Femur (tissue), 1 donor: ENCODE measurements around the gene ACAP3.

Experiments
- DNase-seq: peaks from one replicate; pipeline ENCODE4 v3.0.0-alpha.2; 2017

The ACAP3 gene

GRCh38 chr1:1313500-1314236 is 5.9 kb upstream of the ACAP3 start:
- no peak for DNase-seq

- no peak for DNase-seq
Measured at GRCh38 chr1:1312450-1313314, 5.0 kb upstream of the ACAP3 start.

- DNase-seq, result no peak
Measured at GRCh38 chr1:1311107-1312104, 3.7 kb upstream of the ACAP3 start.

- DNase-seq, result no peak
Measured at GRCh38 chr1:1310476-1311053, 2.8 kb upstream of the ACAP3 start.

DNA sequence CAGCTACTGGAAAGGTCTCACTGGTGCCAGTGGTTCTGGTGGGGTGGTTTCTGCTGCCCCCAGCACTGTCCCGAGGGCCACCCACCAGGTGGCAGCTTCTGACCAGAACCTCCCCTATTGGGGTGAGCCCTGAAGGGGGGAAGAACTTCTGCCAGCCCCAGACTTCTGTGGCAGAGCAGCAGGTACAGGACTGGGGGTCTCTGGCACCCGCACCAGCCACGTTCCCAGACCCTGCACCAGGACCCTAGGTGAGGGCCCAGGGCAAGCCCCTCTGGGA is 2.3 kb upstream of the ACAP3 start:
- DNase-seq, result no peak

GRCh38 chr1:1309251-1310108 is 1.8 kb upstream of the ACAP3 start:
- no peak for DNase-seq

DNA sequence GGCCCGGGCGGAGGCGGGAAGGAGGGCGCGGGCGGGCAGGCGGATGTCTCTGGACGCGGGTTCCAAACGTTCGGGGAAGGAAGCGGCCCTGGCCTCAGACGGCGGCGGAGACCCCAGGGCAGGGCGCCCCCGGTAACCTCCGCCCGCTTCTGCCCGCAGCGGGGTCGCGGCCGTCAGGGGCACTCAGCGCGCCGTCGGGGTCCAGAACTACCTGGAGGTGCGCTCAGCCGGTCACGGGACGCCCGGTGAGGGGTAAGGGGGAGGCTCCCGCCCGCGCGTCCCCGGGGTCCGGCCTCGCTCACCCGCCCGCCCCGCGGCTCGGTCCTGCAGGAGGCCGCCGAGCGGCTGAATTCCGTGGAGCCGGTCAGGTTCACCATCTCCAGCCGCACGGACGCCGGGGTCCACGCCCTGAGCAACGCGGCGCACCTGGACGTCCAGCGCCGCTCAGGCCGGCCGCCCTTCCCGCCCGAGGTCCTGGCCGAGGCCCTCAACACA is 1.1 kb upstream of the ACAP3 start:
- DNase-seq, result no peak

DNA sequence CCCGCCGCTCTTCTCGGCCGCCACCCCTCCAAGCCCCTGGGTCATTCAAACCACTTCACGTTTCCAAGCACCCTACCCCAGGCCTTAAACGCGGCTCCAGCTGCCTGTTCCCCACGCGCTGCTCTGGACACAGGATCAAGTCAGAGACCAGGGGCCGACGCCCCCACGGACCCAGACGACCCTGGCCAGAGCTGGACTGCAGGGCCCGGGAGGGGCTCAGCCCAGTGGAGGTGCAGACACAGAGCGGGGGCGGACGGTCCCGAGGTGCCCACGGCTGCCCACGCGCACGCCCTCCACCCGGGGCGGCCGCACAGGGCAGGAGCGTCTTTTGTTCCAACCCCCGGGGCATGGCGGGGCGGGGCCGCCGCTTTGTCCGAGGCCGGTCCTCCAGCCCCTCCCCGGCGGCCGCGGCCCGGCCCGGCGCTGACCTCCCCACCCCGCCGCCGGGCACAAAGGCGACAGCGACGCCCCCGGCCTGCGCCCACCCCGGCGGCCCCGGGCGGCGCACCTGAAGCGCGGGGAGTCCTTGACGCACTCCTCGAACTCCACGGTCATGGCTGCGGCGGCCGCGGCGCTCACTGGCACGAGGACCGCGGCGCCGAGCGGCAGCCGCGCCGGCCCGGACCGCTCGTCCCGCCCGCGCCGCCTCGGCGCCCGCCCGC is 338 bp downstream of the ACAP3 start:
- no peak for DNase-seq

- DNase-seq, result no peak
Measured at GRCh38 chr1:1306661-1307260, 969 bp downstream of the ACAP3 start.

DNA sequence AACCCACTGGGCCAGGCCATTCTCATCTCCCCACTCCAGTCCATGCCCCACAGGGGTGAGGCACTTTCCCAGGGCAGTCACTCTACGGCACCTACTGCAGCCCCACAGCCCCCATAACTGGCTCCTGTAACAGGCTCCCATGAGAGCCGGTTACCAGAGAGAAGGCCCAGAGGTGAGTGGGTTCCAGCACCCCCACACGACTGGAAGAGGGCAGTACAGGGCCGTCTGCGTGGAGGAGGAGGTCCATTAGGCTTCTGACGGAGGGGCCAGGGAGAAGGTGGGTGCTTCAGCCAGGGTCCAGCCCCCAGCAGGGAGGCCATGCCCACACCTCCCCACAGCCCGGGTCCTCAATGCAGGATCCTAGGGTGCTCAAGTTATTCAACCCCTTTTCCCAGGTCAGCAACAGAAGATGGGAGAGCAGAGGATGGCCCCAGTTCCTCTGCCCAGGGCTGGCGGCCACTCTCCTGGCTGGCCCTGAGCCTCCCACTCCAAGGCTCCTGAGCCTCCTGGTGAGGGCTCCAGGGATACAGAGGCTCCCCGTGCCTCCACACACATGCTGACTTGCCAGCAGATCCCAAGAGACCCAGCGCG is 1.6 kb downstream of the ACAP3 start:
- DNase-seq, result no peak

- DNase-seq, result peak; percentile 77
Measured at GRCh38 chr1:1305300-1306069, 2.2 kb downstream of the ACAP3 start.

GRCh38 chr1:1304331-1305299 is 3.1 kb downstream of the ACAP3 start:
- DNase-seq, result peak; percentile 73

- DNase-seq, result no peak
Measured at GRCh38 chr1:1303736-1304135, 4.0 kb downstream of the ACAP3 start.

- no peak for DNase-seq
Measured at GRCh38 chr1:1302951-1303509, 4.7 kb downstream of the ACAP3 start.

GRCh38 chr1:1302006-1302430 is 5.7 kb downstream of the ACAP3 start:
- DNase-seq, result no peak

- no peak for DNase-seq
Measured at GRCh38 chr1:1300352-1300739, 7.4 kb downstream of the ACAP3 start.

GRCh38 chr1:1299686-1300351 is 7.9 kb downstream of the ACAP3 start:
- no peak for DNase-seq
